Stimulated activated CD8-positive, alpha-beta memory T cell treated with anti-CD3 and anti-CD28 coated beads, Interleukin-4, amount 100 ng/mL, for 24 hours (primary cell): ENCODE measurements around the gene SPINK7.
"Not testable (repeated sequence)": the region's sequence is repeated elsewhere in the genome, so short reads cannot be mapped to it uniquely, and the experiment has no call there.

Source experiments
- DNase-seq: peaks from one replicate; pipeline ENCODE4 v3.0.0-alpha.2; 2020; ENCODE audit warnings: low read depth

Gene SPINK7

GRCh38 chr5:148312153-148312552 is at the start of gene SPINK7:
Gene SPINK7 (plus strand): TSS chr5:148312423. CDS start chr5:148312484, 61 bp downstream.
- DNase-seq = no peak

- no peak for DNase-seq
These were observed 44.3 kb upstream of the SPINK7 start for GRCh38 chr5:148267962-148268361.

GRCh38 chr5:148268566-148268965 is 43.7 kb upstream of the SPINK7 start, which contains the start of gene SPINK13:
Gene SPINK13 (plus strand): TSS chr5:148268794. CDS start chr5:148270073, 1,279 bp downstream.
- DNase-seq = no peak

GRCh38 chr5:148275129-148275528 is 37.1 kb upstream of the SPINK7 start:
- not testable (repeated sequence) for DNase-seq

GRCh38 chr5:148280893-148281292 is 31.3 kb upstream of the SPINK7 start:
- not testable (repeated sequence) for DNase-seq

GRCh38 chr5:148281336-148281735 is 30.9 kb upstream of the SPINK7 start:
- not testable (repeated sequence) for DNase-seq

GRCh38 chr5:148290271-148291195 is 21.7 kb upstream of the SPINK7 start:
- DNase-seq = no peak

GRCh38 chr5:148297731-148298130 is 14.5 kb upstream of the SPINK7 start:
- DNase-seq = no peak

GRCh38 chr5:148306446-148306845 is 5.8 kb upstream of the SPINK7 start:
- no peak for DNase-seq

- no peak for DNase-seq
These were observed 3.2 kb upstream of the SPINK7 start for GRCh38 chr5:148309019-148309418.

GRCh38 chr5:148309746-148310145 is 2.5 kb upstream of the SPINK7 start:
- no peak for DNase-seq

GRCh38 chr5:148311484-148311883 is 739 bp upstream of the SPINK7 start:
- no peak for DNase-seq

- DNase-seq = no peak
These were observed 2.0 kb downstream of the SPINK7 start for GRCh38 chr5:148314187-148314586.

- DNase-seq = no peak
These were observed 2.5 kb downstream of the SPINK7 start for GRCh38 chr5:148314731-148315130.

GRCh38 chr5:148320011-148320963 is 8.1 kb downstream of the SPINK7 start:
- peak; percentile 2 for DNase-seq

GRCh38 chr5:148333262-148333849 is 21.1 kb downstream of the SPINK7 start:
- no peak for DNase-seq

- DNase-seq = no peak
These were observed 23.0 kb downstream of the SPINK7 start, which contains the start of gene SPINK9 for GRCh38 chr5:148335259-148335658. Gene SPINK9 (plus strand): TSS chr5:148335559. CDS start chr5:148335614, 55 bp downstream.

GRCh38 chr5:148336704-148337435 is 24.6 kb downstream of the SPINK7 start:
- DNase-seq = no peak

- no peak for DNase-seq
These were observed 30.3 kb downstream of the SPINK7 start for GRCh38 chr5:148342371-148343045.

- no peak for DNase-seq
These were observed 30.8 kb downstream of the SPINK7 start for GRCh38 chr5:148343046-148343407.
